A673 (cell line): Measurements from ENCODE around the gene FIS1. TPM values are rescaled to one million over a fixed set of nuclear protein-coding genes. Genes with fewer than 3 reads are reported as not detected.

Experiments
- BruUV-seq: library from RNA; stranded (reverse); fragments of 400-500 nt; replicated peaks from 2 replicates; lab custom pipeline; 2021; lab: Mats Ljungman, UMichigan
- CTCF ChIA-PET: fragments of 300-600 bp; sonication (Branson Sonifier 250); formaldehyde crosslinking; loops from one replicate; lab custom pipeline; 2022; ENCODE audit warnings: antibody characterized with exemption; lab: Charles Lee
- POLR2A ChIA-PET: fragments of 300-600 bp; sonication (Branson Sonifier 250); formaldehyde crosslinking; loops from one replicate; lab custom pipeline; 2022; ENCODE audit warnings: antibody characterized with exemption; ENCODE audit not compliant: low non-redundant PET; lab: Charles Lee
- DNase-seq: peaks from one replicate; pipeline ENCODE4 v3.0.0-alpha.2; 2015; ENCODE audit warnings: low spot score
- H3K27ac ChIP-seq: fragments of 200-600 bp; sonication (generic); 2 replicates; pipeline ENCODE4 v1.5.1; 2016; ENCODE audit warnings: mixed run types, low read depth, mild to moderate bottlenecking, mixed read lengths, antibody characterized with exemption, low read length; ENCODE audit not compliant: poor library complexity, severe bottlenecking
- H3K27me3 ChIP-seq: fragments of 200-600 bp; sonication (generic); replicated peaks from 2 replicates; pipeline ENCODE4 v1.6.1; 2017; ENCODE audit warnings: mixed run types, low read depth, mild to moderate bottlenecking, mixed read lengths, antibody characterized with exemption, low read length; ENCODE audit not compliant: insufficient read depth, poor library complexity
- H3K36me3 ChIP-seq: fragments of 200-600 bp; sonication (generic); 2 replicates; pipeline ENCODE4 v1.6.1; 2016; ENCODE audit warnings: mixed run types, mild to moderate bottlenecking, mixed read lengths, antibody characterized with exemption, low read length; ENCODE audit not compliant: insufficient read depth, poor library complexity, severe bottlenecking
- H3K4me1 ChIP-seq: fragments of 200-600 bp; sonication (generic); 2 replicates; pipeline ENCODE4 v1.6.1; 2017; ENCODE audit warnings: mixed run types, mild to moderate bottlenecking, mixed read lengths, antibody characterized with exemption, low read length; ENCODE audit not compliant: insufficient read depth, poor library complexity, severe bottlenecking
- H3K4me3 ChIP-seq: fragments of 200-600 bp; sonication (generic); 2 replicates; pipeline ENCODE4 v1.5.1; 2016; ENCODE audit warnings: low read depth, mixed run types, mild to moderate bottlenecking, mixed read lengths, low read length; ENCODE audit not compliant: poor library complexity, severe bottlenecking
- H3K9me3 ChIP-seq: fragments of 200-600 bp; sonication (generic); 2 replicates; pipeline ENCODE4 v1.6.1; 2016; ENCODE audit warnings: mixed run types, low read depth, mild to moderate bottlenecking, mixed read lengths, antibody characterized with exemption, low read length; ENCODE audit not compliant: poor library complexity, severe bottlenecking
- CTCF ChIP-seq: fragments of 300-800, 200-600 bp; sonication (generic); conservative IDR thresholded peaks from 2 replicates; pipeline ENCODE4 v1.5.1; 2017; ENCODE audit warnings: low read depth, mild to moderate bottlenecking, antibody characterized with exemption, low read length, moderate library complexity, mixed read lengths
- EZH2 ChIP-seq: fragments of 200-600 bp; sonication (generic); IDR thresholded peaks from 2 replicates; pipeline ENCODE4 v1.6.1; 2017; ENCODE audit warnings: borderline replicate concordance, low read depth, mild to moderate bottlenecking, mixed read lengths, antibody characterized with exemption, low read length; ENCODE audit not compliant: poor library complexity, severe bottlenecking
- intact Hi-C: fragments of 100-400 bp; cut with micrococcal nuclease; formaldehyde crosslinking; loops from one replicate; pipeline ENCODE4 v1.10.0; 2022; ENCODE audit not compliant: unreplicated experiment
- total RNA-seq: library from RNA; stranded (reverse); gene quantifications from 2 replicates; pipeline ENCODE4 v1.2.3, GENCODE V29; 2021

The FIS1 gene
- total RNA-seq, 1 experiment from 2014 or later = 79.6 TPM

- no peak overlapping the region for H3K27ac ChIP-seq
- H3K4me1 ChIP-seq = no peaks in the 10 kb centered on the region
- ChIA-PET POLR2A (no interaction called here), CTCF (interaction anchor here (0.7 kb wide), 1 partner anchor 9 kb away, joined by 3 read pairs; no protein-coding TSS in a partner anchor)
- BruUV-seq = no TSS peak
- H3K36me3 ChIP-seq = peaks cover 12% of the 10 kb centered on the region
- intact Hi-C loops = no loop called here
- DNase-seq = no peak
- no peaks in the 10 kb centered on the region for H3K9me3 ChIP-seq
- no peaks in the 10 kb centered on the region for H3K27me3 ChIP-seq
- no peak overlapping the region for H3K4me3 ChIP-seq
- TF ChIP-seq CTCF (no peak), EZH2 (no peak)
Measured at GRCh38 chr7:101208794-101209193, 36.1 kb downstream of the FIS1 start.

- Histone ChIP-seq H3K9me3 (no peaks in the 10 kb centered on the region), H3K27ac (no peak overlapping the region), H3K36me3 (peaks cover 9% of the 10 kb centered on the region), H3K27me3 (no peaks in the 10 kb centered on the region), H3K4me1 (no peaks in the 10 kb centered on the region), H3K4me3 (no peak overlapping the region)
- intact Hi-C loops = no loop called here
- ChIA-PET POLR2A (no interaction called here), CTCF (no interaction called here)
- BruUV-seq = no TSS peak
- TF ChIP-seq CTCF = no peak
- DNase-seq = no peak
Measured at GRCh38 chr7:101207459-101207858, 37.4 kb downstream of the FIS1 start.

- no peaks in the 10 kb centered on the region for H3K4me1 ChIP-seq
- POLR2A ChIA-PET = no interaction called here
Measured at GRCh38 chr7:101206665-101207042, 38.2 kb downstream of the FIS1 start.

More at GRCh38 chr7:101206665-101207042, 38.2 kb downstream of the FIS1 start:
- Histone ChIP-seq H3K4me3 (no peak overlapping the region), H3K36me3 (peaks cover 9% of the 10 kb centered on the region), H3K27me3 (no peaks in the 10 kb centered on the region), H3K27ac (no peak overlapping the region), H3K9me3 (no peaks in the 10 kb centered on the region)
- TF ChIP-seq EZH2 = no peak
- intact Hi-C loops = no loop called here
- no TSS peak for BruUV-seq
- CTCF ChIA-PET = no interaction called here
- DNase-seq = no peak
